CD14-positive monocyte (primary cell): ENCODE results near the gene IGBP1. TPM values are rescaled to one million over a fixed set of nuclear protein-coding genes. Genes with fewer than 3 reads are reported as not detected.

ENCODE experiments used
- DNase-seq, 3 donors: peaks; one replicate each; pipeline ENCODE4 v3.0.0-alpha.2; 2011 to 2022
- H2AFZ ChIP-seq: 2 replicates; pipeline ENCODE4 v1.6.0; 2012; ENCODE audit warnings: mild to moderate bottlenecking, low read depth, low read length, inconsistent platforms; ENCODE audit not compliant: insufficient read depth, poor library complexity, severe bottlenecking
- H3K27ac ChIP-seq, 2 donors: 1 replicate in 1 of 2; 2 replicates in 1 of 2; pipeline ENCODE4 v1.5.1; 2012 to 2013; ENCODE audit warnings: low read length in 2 of 2, control low read depth in 1 of 2, inconsistent platforms in 1 of 2, low read depth in 1 of 2, mild to moderate bottlenecking in 1 of 2
- H3K27me3 ChIP-seq, 2 donors: one replicate each; pipeline versions ENCODE4 v1.6.0 to v1.6.1; 2011 to 2013; ENCODE audit warnings: low read length in 2 of 2; ENCODE audit not compliant: control insufficient read depth in 2 of 2, insufficient read depth in 2 of 2
- H3K36me3 ChIP-seq, 2 donors: replicated peaks in 1 of 2; 1 replicate in 1 of 2; 2 replicates in 1 of 2; pipeline versions ENCODE4 v1.5.1 to v1.6.1; 2012 to 2013; ENCODE audit warnings: low read length in 2 of 2, control low read depth in 1 of 2, inconsistent platforms in 1 of 2, mild to moderate bottlenecking in 1 of 2; ENCODE audit not compliant: insufficient read depth in 2 of 2, control insufficient read depth in 1 of 2
- H3K4me1 ChIP-seq, 2 donors: 1 replicate in 1 of 2; 2 replicates in 1 of 2; pipeline versions ENCODE4 v1.5.1 to v1.6.1; 2012 to 2013; ENCODE audit warnings: low read length in 2 of 2, control low read depth in 1 of 2, inconsistent platforms in 1 of 2, mild to moderate bottlenecking in 1 of 2, moderate library complexity in 1 of 2; ENCODE audit not compliant: insufficient read depth in 2 of 2, control insufficient read depth in 1 of 2
- H3K4me2 ChIP-seq: replicated peaks from 2 replicates; pipeline ENCODE3; 2012; ENCODE audit warnings: low read length, moderate library complexity, mild to moderate bottlenecking; ENCODE audit not compliant: poor library complexity, severe bottlenecking; ENCODE audit errors: extremely low read depth
- H3K4me3 ChIP-seq, 3 experiments: fragments of 200-600 bp in 1 of 3; sonication (generic) in 1 of 3; replicated peaks in 1 of 3; 1 replicate in 2 of 3; 2 replicates in 1 of 3; pipeline ENCODE4 v1.5.1; 2011 to 2013; ENCODE audit warnings: low read length in 3 of 3, mild to moderate bottlenecking in 3 of 3, control low read depth in 2 of 3, low read depth in 2 of 3, inconsistent platforms in 1 of 3, moderate library complexity in 1 of 3
- H3K79me2 ChIP-seq: 2 replicates; pipeline ENCODE4 v1.6.0; 2012; ENCODE audit warnings: mild to moderate bottlenecking, control low read depth, inconsistent platforms, low read length, moderate library complexity; ENCODE audit not compliant: insufficient read depth
- H3K9ac ChIP-seq: 2 replicates; pipeline ENCODE4 v1.6.0; 2017; ENCODE audit warnings: low read length, mild to moderate bottlenecking; ENCODE audit not compliant: insufficient read depth, poor library complexity, severe bottlenecking
- H3K9me3 ChIP-seq, 2 donors: replicated peaks in 1 of 2; 1 replicate in 1 of 2; 2 replicates in 1 of 2; pipeline versions ENCODE4 v1.5.1 to v1.6.1; 2012 to 2013; ENCODE audit warnings: low read length in 2 of 2, control low read depth in 1 of 2; ENCODE audit not compliant: control insufficient read depth in 1 of 2, insufficient read depth in 1 of 2
- H4K20me1 ChIP-seq: 2 replicates; pipeline ENCODE4 v1.6.0; 2012; ENCODE audit warnings: mild to moderate bottlenecking, low read length, control low read depth, moderate library complexity; ENCODE audit not compliant: insufficient read depth
- H3K27ac Mint-ChIP-seq, 7 donors: one replicate each; pipeline ENCODE4 v1.8.0; 2020; ENCODE audit warnings: mild to moderate bottlenecking in 7 of 7, mixed read lengths in 7 of 7, moderate library complexity in 6 of 7, inconsistent platforms in 2 of 7
- H3K27me3 Mint-ChIP-seq, 3 donors: one replicate each; pipeline ENCODE4 v1.8.0; 2021 to 2022; ENCODE audit warnings: low read depth in 3 of 3, mild to moderate bottlenecking in 3 of 3, mixed read lengths in 3 of 3, moderate library complexity in 3 of 3, inconsistent platforms in 1 of 3
- H3K36me3 Mint-ChIP-seq, 2 donors: one replicate each; pipeline ENCODE4 v1.8.0; 2020; ENCODE audit warnings: mixed read lengths in 2 of 2, inconsistent platforms in 1 of 2, mild to moderate bottlenecking in 1 of 2
- H3K4me1 Mint-ChIP-seq: one replicate; pipeline ENCODE4 v1.8.0; 2020; ENCODE audit warnings: mild to moderate bottlenecking, mixed read lengths
- H3K4me3 Mint-ChIP-seq, 2 donors: one replicate each; pipeline ENCODE4 v1.8.0; 2020; ENCODE audit warnings: mild to moderate bottlenecking in 2 of 2, mixed read lengths in 2 of 2, moderate library complexity in 1 of 2
- H3K9me3 Mint-ChIP-seq, 7 donors: one replicate each; pipeline ENCODE4 v1.8.0; 2020 to 2022; ENCODE audit warnings: mixed read lengths in 7 of 7, mild to moderate bottlenecking in 6 of 7, moderate library complexity in 6 of 7, inconsistent platforms in 2 of 7
- WGBS: methylation state at CpG from one replicate; pipeline ENCODE4 v1.1.5; 2013; ENCODE audit warnings: missing lambda C conversion rate; ENCODE audit not compliant: insufficient coverage; 5-methylcytosine and 5-hydroxymethylcytosine counted together
- intact Hi-C, 2 donors: fragments of 100-400 bp; cut with micrococcal nuclease; formaldehyde crosslinking; loops; one replicate each; pipeline versions ENCODE4 v1.15.0 to v1.15.1; 2023
- polyA plus RNA-seq, 3 donors: library from polyadenylated mRNA; depleted of rRNA in 1 of 3; unstranded in 2 of 3; stranded (reverse) in 1 of 3; fragments of 300-500 nt in 2 of 3; fragments of >200 nt in 1 of 3; fragmentation: Illumina TruSeq in 2 of 3; gene quantifications; 1 replicate in 2 of 3; 2 replicates in 1 of 3; pipeline ENCODE4 v1.2.3, GENCODE V29; 2012 to 2021
- TF ChIP-seq, protein P1 (sequence below): fragments of 200-600 bp; IDR thresholded peaks from one replicate; pipeline ENCODE4 v1.8.0; 2022; ENCODE audit warnings: antibody characterized with exemption, mild to moderate bottlenecking

The IGBP1 gene
- polyA plus RNA-seq, 3 donors, result 55.7 to 60.4 (median 56.8) TPM

DNA sequence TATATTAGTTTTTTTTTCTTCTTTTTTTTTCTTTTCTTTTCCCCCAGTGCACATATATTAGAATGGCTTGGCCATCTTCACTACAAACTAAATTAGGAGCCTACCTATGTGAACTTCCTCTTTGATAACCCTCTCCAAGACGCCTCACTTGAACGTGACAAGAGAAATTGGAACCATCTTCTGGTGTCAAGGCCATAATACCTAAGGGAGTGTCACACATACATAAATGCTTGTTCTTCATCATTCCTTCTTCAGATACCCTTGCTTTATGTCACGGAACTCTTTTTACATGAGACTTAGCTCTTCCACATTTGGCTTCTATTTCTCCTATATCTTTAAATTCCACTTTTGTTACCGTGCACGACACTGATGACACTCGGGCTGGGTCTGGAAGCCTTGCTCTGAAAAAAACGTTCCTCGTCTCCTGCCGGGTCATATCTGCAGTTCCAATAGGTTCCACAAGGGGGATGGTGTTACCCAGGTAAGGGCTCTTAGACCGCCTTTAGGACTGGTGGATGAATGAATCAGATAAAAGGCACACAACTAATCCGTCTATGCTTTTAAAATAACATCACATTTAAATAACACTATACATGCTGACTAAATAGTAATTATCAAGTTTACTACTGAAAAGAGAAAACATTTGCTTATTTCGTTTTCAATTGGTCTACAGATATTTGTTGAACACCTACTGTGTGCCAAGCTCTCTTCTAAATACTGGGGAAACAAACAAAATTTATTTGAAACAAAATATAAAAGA, 63.9 kb downstream of the IGBP1 start:
- no peak overlapping the region for H3K4me3 Mint-ChIP-seq
- H3K4me1 Mint-ChIP-seq, result peaks cover 2% of the 10 kb centered on the region
- no peaks in the 10 kb centered on the region for H3K36me3 Mint-ChIP-seq
- no CpG with 5 or more reads among the region's 12 CpGs for WGBS
- H3K9me3 Mint-ChIP-seq, result peaks cover 0 to 3% (median 0%) of the 10 kb centered on the region in 7 donors
- Histone ChIP-seq H3K36me3 (no peaks in the 10 kb centered on the region), H3K4me3 (no peak overlapping the region), H3K79me2 (no peaks in the 10 kb centered on the region), H3K9me3 (no peaks in the 10 kb centered on the region), H3K27ac (no peak overlapping the region), H3K9ac (no peak overlapping the region), H2AFZ (no peak overlapping the region), H4K20me1 (no peaks in the 10 kb centered on the region), H3K4me2 (no peak overlapping the region), H3K27me3 (no peaks in the 10 kb centered on the region), H3K4me1 (no peaks in the 10 kb centered on the region)
- peak in 2 of 3 donors; percentile 1 to 11 for DNase-seq
- peaks cover 0 to 10% (median 2%) of the 10 kb centered on the region in 3 donors for H3K27me3 Mint-ChIP-seq
- intact Hi-C loops, result no loop called here
- TF ChIP-seq, protein P1, sequence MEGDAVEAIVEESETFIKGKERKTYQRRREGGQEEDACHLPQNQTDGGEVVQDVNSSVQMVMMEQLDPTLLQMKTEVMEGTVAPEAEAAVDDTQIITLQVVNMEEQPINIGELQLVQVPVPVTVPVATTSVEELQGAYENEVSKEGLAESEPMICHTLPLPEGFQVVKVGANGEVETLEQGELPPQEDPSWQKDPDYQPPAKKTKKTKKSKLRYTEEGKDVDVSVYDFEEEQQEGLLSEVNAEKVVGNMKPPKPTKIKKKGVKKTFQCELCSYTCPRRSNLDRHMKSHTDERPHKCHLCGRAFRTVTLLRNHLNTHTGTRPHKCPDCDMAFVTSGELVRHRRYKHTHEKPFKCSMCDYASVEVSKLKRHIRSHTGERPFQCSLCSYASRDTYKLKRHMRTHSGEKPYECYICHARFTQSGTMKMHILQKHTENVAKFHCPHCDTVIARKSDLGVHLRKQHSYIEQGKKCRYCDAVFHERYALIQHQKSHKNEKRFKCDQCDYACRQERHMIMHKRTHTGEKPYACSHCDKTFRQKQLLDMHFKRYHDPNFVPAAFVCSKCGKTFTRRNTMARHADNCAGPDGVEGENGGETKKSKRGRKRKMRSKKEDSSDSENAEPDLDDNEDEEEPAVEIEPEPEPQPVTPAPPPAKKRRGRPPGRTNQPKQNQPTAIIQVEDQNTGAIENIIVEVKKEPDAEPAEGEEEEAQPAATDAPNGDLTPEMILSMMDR, result peak; percentile 59
- no peak overlapping the region for H3K27ac Mint-ChIP-seq

DNA sequence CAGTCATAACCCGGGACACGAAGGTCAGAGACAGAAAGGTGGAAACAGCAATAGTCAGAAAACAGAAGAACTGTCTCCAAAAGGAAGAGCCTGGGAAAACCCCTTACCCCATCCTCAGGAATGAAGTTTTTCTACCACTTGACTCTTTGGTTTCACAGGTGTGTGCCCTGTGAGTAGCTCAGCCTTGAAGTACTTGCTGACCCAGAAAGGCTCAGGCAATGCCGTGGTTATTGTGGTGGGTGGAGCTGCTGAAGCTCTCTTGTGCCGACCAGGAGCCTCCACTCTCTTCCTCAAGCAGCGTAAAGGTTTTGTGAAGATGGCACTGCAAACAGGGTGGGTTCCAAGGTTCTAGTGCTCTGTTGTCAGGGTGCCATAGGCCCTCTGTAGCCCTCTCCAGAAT, 68.5 kb downstream of the IGBP1 start:
- H3K4me1 Mint-ChIP-seq, result peaks cover 2% of the 10 kb centered on the region
- H2AFZ ChIP-seq, result no peak overlapping the region
- no peaks in the 10 kb centered on the region for H4K20me1 ChIP-seq
- no peak overlapping the region for H3K27ac Mint-ChIP-seq
- no peak for DNase-seq
- H3K4me3 Mint-ChIP-seq, result no peak overlapping the region
- H3K4me3 ChIP-seq, result no peak overlapping the region
- H3K27me3 ChIP-seq, result no peaks in the 10 kb centered on the region
- H3K9me3 Mint-ChIP-seq, result peaks cover 0 to 5% (median 2%) of the 10 kb centered on the region in 7 donors
- no peaks in the 10 kb centered on the region for H3K4me1 ChIP-seq
- no CpG with 5 or more reads among the region's 5 CpGs for WGBS
- H3K36me3 ChIP-seq, result no peaks in the 10 kb centered on the region
- H3K79me2 ChIP-seq, result no peaks in the 10 kb centered on the region
- intact Hi-C loops, result no loop called here
- H3K27ac ChIP-seq, result no peak overlapping the region
- H3K36me3 Mint-ChIP-seq, result no peaks in the 10 kb centered on the region
- no peak overlapping the region for H3K9ac ChIP-seq
- peaks cover 0 to 11% (median 7%) of the 10 kb centered on the region in 3 donors for H3K27me3 Mint-ChIP-seq
- H3K9me3 ChIP-seq, result no peaks in the 10 kb centered on the region
- TF ChIP-seq, protein P1, result no peak
- no peak overlapping the region for H3K4me2 ChIP-seq
